HG02852 (cell line): ENCODE results near the gene SMYD2.

Experiments used
- ATAC-seq: cut with Tn5 transposase; IDR thresholded peaks from one replicate; pipeline ENCODE4 v1.9.1; 2021; ENCODE audit warnings: mild to moderate bottlenecking, moderate library complexity; ENCODE audit not compliant: unreplicated experiment

The SMYD2 gene

GRCh38 chr1:214281021-214281719 is at the start of gene SMYD2:
TSS of gene SMYD2 (plus strand) at chr1:214281159. CDS start at chr1:214281255, 96 bp downstream.
- ATAC-seq = peak; percentile 78

- no peak for ATAC-seq
Measured at GRCh38 chr1:214233856-214234634, 46.9 kb upstream of the SMYD2 start.

- ATAC-seq = no peak
Measured at GRCh38 chr1:214234635-214235025, 46.3 kb upstream of the SMYD2 start.

- ATAC-seq = no peak
Measured at GRCh38 chr1:214236477-214236876, 44.5 kb upstream of the SMYD2 start.

GRCh38 chr1:214241060-214241459 is 39.9 kb upstream of the SMYD2 start:
- no peak for ATAC-seq

GRCh38 chr1:214244252-214244651 is 36.7 kb upstream of the SMYD2 start:
- ATAC-seq = no peak

- ATAC-seq = no peak
Measured at GRCh38 chr1:214244841-214245240, 36.1 kb upstream of the SMYD2 start.

GRCh38 chr1:214247501-214248041 is 33.4 kb upstream of the SMYD2 start:
- ATAC-seq = no peak

GRCh38 chr1:214248311-214249085 is 32.5 kb upstream of the SMYD2 start:
- no peak for ATAC-seq

- no peak for ATAC-seq
Measured at GRCh38 chr1:214249651-214250050, 31.3 kb upstream of the SMYD2 start.

GRCh38 chr1:214251354-214251753 is 29.6 kb upstream of the SMYD2 start:
- ATAC-seq = no peak

- ATAC-seq = no peak
Measured at GRCh38 chr1:214255509-214255908, 25.4 kb upstream of the SMYD2 start.

GRCh38 chr1:214259353-214259977 is 21.5 kb upstream of the SMYD2 start:
- peak; percentile 44 for ATAC-seq

GRCh38 chr1:214260561-214261205 is 20.3 kb upstream of the SMYD2 start:
- ATAC-seq = no peak

GRCh38 chr1:214261206-214262123 is 19.5 kb upstream of the SMYD2 start:
- peak; percentile 92 for ATAC-seq

GRCh38 chr1:214264196-214264595 is 16.8 kb upstream of the SMYD2 start:
- ATAC-seq = no peak

- ATAC-seq = no peak
Measured at GRCh38 chr1:214264976-214265375, 16.0 kb upstream of the SMYD2 start.

- no peak for ATAC-seq
Measured at GRCh38 chr1:214270097-214270650, 10.8 kb upstream of the SMYD2 start.
